GM12878 (cell line): Measurements from ENCODE around the gene UBE3B.

Source experiments
- BRCA1 ChIP-seq: IDR thresholded peaks from 2 replicates; pipeline ENCODE4 v1.6.1; 2011; ENCODE audit warnings: low read depth, low read length, improper control_type of control experiment
- EZH2 ChIP-seq: IDR thresholded peaks from 2 replicates; pipeline ENCODE4 v1.6.1; 2012; ENCODE audit warnings: low read depth, mild to moderate bottlenecking, control low read depth, inconsistent platforms, low read length, borderline replicate concordance; ENCODE audit not compliant: control insufficient read depth
- HDAC2 ChIP-seq: fragments of 200-600 bp; sonication (generic); IDR thresholded peaks from 2 replicates; pipeline ENCODE4 v1.6.1; 2017
- NR2F1 ChIP-seq: fragments of 450-650 bp; conservative IDR thresholded peaks from 2 replicates; pipeline ENCODE4 v1.6.1; 2017; ENCODE audit warnings: mild to moderate bottlenecking
- POLR2A ChIP-seq: IDR thresholded peaks from 2 replicates; pipeline ENCODE4 v1.6.1; 2011; ENCODE audit warnings: low read depth, mild to moderate bottlenecking, low read length
- RAD21 ChIP-seq: IDR thresholded peaks from 2 replicates; pipeline ENCODE4 v1.6.1; 2011; ENCODE audit warnings: mild to moderate bottlenecking, low read depth, low read length, moderate library complexity; ENCODE audit not compliant: insufficient read depth
- RFX5 ChIP-seq: IDR thresholded peaks from 2 replicates; pipeline ENCODE4 v1.6.1; 2011; ENCODE audit warnings: low read depth, low read length, improper control_type of control experiment
- ZZZ3 ChIP-seq: IDR thresholded peaks from 2 replicates; pipeline ENCODE4 v1.6.1; 2011; ENCODE audit warnings: low read depth; ENCODE audit not compliant: control insufficient read depth, insufficient read length
- TF ChIP-seq, protein P1 (sequence below), 3 experiments: IDR thresholded peaks in 2 of 3; conservative IDR thresholded peaks in 1 of 3; 2 replicates each; pipeline ENCODE4 v1.5.1; 2011; ENCODE audit warnings: low read depth in 3 of 3, low read length in 3 of 3, mild to moderate bottlenecking in 3 of 3, control low read depth in 2 of 3, moderate library complexity in 2 of 3, inconsistent platforms in 1 of 3, mixed read lengths in 1 of 3; ENCODE audit not compliant: control insufficient read depth in 2 of 3, insufficient read depth in 1 of 3; ENCODE audit errors: extremely low read depth in 1 of 3
- TF ChIP-seq, protein P2 (sequence below): fragments of 450-650 bp; IDR thresholded peaks from 2 replicates; pipeline ENCODE4 v1.6.1; 2017; ENCODE audit warnings: mild to moderate bottlenecking

DNA sequence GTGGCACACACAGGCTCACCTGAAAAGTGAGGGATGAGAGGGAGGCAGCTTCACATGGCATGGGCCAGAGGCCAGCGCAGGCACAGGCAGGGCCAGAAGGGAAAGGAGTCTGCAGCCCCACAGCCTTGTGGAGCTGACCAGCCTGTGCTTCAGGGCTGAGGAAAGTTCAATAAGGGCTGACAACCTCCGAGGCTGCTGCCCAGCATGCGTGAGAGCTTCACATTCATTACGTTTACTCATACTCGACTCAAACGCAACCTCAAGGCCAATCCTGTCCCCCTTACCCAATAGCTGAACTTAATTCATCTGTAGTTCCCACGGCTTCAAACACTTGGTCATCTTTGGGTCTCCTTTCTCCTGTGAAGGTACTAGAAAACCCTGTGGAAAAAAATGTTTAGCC, 91.1 kb downstream of the UBE3B start:
- no peak for TF ChIP-seq RAD21
- TF ChIP-seq, protein P1, sequence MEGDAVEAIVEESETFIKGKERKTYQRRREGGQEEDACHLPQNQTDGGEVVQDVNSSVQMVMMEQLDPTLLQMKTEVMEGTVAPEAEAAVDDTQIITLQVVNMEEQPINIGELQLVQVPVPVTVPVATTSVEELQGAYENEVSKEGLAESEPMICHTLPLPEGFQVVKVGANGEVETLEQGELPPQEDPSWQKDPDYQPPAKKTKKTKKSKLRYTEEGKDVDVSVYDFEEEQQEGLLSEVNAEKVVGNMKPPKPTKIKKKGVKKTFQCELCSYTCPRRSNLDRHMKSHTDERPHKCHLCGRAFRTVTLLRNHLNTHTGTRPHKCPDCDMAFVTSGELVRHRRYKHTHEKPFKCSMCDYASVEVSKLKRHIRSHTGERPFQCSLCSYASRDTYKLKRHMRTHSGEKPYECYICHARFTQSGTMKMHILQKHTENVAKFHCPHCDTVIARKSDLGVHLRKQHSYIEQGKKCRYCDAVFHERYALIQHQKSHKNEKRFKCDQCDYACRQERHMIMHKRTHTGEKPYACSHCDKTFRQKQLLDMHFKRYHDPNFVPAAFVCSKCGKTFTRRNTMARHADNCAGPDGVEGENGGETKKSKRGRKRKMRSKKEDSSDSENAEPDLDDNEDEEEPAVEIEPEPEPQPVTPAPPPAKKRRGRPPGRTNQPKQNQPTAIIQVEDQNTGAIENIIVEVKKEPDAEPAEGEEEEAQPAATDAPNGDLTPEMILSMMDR (IDR thresholded peaks at IDR 0.05 in 2 of 3, conservative IDR thresholded peaks at IDR 0.05 in 1 of 3; ENCODE audit: control insufficient read depth in 2 of 3, extremely low read depth in 1 of 3, insufficient read depth in 1 of 3, low read depth in 3 of 3, low read length in 3 of 3): no peak
- no peak for TF ChIP-seq NR2F1
- TF ChIP-seq, protein P2, sequence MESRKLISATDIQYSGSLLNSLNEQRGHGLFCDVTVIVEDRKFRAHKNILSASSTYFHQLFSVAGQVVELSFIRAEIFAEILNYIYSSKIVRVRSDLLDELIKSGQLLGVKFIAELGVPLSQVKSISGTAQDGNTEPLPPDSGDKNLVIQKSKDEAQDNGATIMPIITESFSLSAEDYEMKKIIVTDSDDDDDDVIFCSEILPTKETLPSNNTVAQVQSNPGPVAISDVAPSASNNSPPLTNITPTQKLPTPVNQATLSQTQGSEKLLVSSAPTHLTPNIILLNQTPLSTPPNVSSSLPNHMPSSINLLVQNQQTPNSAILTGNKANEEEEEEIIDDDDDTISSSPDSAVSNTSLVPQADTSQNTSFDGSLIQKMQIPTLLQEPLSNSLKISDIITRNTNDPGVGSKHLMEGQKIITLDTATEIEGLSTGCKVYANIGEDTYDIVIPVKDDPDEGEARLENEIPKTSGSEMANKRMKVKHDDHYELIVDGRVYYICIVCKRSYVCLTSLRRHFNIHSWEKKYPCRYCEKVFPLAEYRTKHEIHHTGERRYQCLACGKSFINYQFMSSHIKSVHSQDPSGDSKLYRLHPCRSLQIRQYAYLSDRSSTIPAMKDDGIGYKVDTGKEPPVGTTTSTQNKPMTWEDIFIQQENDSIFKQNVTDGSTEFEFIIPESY: no peak
- no peak for TF ChIP-seq RFX5
- no peak for TF ChIP-seq ZZZ3
- TF ChIP-seq POLR2A: no peak
- no peak for TF ChIP-seq EZH2
- no peak for TF ChIP-seq BRCA1
- no peak for TF ChIP-seq HDAC2
